Peyer's patch (tissue), 4 donors: ENCODE results near the gene KRTAP19-4.

Experiments
- POLR2A ChIP-seq, 2 donors: fragments of 450-650 bp; IDR thresholded peaks; one replicate each; pipeline ENCODE4 v1.5.1; 2017; ENCODE audit warnings: antibody characterized with exemption in 2 of 2, mild to moderate bottlenecking in 2 of 2, moderate library complexity in 2 of 2
- TF ChIP-seq, protein P1 (sequence below), 6 experiments: fragments of 450-650 bp in 4 of 6; fragments of 200-600 bp in 2 of 6; sonication (generic) in 1 of 6; IDR thresholded peaks; one replicate each; pipeline ENCODE4 v1.5.1; 2017 to 2019; ENCODE audit warnings: antibody characterized with exemption in 6 of 6, mild to moderate bottlenecking in 3 of 6, moderate library complexity in 1 of 6

DNA sequence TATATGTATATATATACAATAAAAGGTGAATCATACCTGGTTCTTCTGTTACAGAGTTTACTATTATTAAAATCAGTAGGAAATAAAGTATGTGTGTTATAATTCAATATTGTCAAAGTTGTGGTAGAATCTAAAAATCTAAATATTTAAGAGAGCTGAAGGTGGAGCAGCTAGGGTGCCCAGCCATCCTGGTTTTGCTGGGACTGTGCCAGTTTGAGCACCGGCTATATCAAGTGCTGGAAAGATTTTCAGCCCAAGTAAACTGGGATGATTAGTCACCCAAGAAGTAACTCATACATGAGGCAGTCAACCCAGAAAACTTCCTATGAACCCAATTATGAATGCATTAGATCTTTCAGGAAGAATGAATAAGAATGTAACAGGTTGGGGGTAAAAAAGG, 21.9 kb upstream of the KRTAP19-4 start:
- TF ChIP-seq, protein P1, sequence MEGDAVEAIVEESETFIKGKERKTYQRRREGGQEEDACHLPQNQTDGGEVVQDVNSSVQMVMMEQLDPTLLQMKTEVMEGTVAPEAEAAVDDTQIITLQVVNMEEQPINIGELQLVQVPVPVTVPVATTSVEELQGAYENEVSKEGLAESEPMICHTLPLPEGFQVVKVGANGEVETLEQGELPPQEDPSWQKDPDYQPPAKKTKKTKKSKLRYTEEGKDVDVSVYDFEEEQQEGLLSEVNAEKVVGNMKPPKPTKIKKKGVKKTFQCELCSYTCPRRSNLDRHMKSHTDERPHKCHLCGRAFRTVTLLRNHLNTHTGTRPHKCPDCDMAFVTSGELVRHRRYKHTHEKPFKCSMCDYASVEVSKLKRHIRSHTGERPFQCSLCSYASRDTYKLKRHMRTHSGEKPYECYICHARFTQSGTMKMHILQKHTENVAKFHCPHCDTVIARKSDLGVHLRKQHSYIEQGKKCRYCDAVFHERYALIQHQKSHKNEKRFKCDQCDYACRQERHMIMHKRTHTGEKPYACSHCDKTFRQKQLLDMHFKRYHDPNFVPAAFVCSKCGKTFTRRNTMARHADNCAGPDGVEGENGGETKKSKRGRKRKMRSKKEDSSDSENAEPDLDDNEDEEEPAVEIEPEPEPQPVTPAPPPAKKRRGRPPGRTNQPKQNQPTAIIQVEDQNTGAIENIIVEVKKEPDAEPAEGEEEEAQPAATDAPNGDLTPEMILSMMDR (IDR thresholded peaks at IDR 0.05), result no peak
- no peak for TF ChIP-seq POLR2A (IDR thresholded peaks at IDR 0.05)
